ENCODE measurements around the gene ZC3H12C. TPM values are rescaled to one million over a fixed set of nuclear protein-coding genes. Genes with fewer than 3 reads are reported as not detected.
A peak's percentile ranks its signal among the peaks of the same experiment; 100 is the strongest.

ZC3H12C gene
- total and polyA plus RNA-seq, 10 of the 15 experiments (the other 5 are each of a cell fraction or from before 2014, with no cell fraction given): 0.31 to 31.0 (median 3.7) TPM

GRCh38 chr11:110097459-110098012 is 4.3 kb downstream of the ZC3H12C start (continued):
- TF ChIP-seq E2F8 (IDR thresholded peaks at IDR 0.05; ENCODE audit: low read depth, partially characterized antibody): no peak
- no peak for TF ChIP-seq SUZ12 (IDR thresholded peaks at IDR 0.05; ENCODE audit: unreplicated experiment)
- TF ChIP-seq SMAD5 (IDR thresholded peaks at IDR 0.05; ENCODE audit: low read depth): no peak
- peak; percentile 89 for TF ChIP-seq MTA2 (IDR thresholded peaks at IDR 0.05; ENCODE audit: low read depth)
- no peak for TF ChIP-seq EGR1 (IDR thresholded peaks at IDR 0.05; ENCODE audit: borderline replicate concordance in 1 of 2, low read depth in 2 of 2, low read length in 2 of 2)
- TF ChIP-seq, protein P1, sequence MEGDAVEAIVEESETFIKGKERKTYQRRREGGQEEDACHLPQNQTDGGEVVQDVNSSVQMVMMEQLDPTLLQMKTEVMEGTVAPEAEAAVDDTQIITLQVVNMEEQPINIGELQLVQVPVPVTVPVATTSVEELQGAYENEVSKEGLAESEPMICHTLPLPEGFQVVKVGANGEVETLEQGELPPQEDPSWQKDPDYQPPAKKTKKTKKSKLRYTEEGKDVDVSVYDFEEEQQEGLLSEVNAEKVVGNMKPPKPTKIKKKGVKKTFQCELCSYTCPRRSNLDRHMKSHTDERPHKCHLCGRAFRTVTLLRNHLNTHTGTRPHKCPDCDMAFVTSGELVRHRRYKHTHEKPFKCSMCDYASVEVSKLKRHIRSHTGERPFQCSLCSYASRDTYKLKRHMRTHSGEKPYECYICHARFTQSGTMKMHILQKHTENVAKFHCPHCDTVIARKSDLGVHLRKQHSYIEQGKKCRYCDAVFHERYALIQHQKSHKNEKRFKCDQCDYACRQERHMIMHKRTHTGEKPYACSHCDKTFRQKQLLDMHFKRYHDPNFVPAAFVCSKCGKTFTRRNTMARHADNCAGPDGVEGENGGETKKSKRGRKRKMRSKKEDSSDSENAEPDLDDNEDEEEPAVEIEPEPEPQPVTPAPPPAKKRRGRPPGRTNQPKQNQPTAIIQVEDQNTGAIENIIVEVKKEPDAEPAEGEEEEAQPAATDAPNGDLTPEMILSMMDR (IDR thresholded peaks at IDR 0.05 in 2 of 3, conservative IDR thresholded peaks at IDR 0.05 in 1 of 3; ENCODE audit: control insufficient read depth in 2 of 3, extremely low read depth in 1 of 3, insufficient read depth in 1 of 3, low read depth in 3 of 3, low read length in 3 of 3): no peak
- TF ChIP-seq MEF2B (IDR thresholded peaks at IDR 0.05; ENCODE audit: partially characterized antibody, poor library complexity, severe bottlenecking): peak; percentile 40
- no peak for TF ChIP-seq BRCA1 (IDR thresholded peaks at IDR 0.05; ENCODE audit: low read depth, low read length)
- no peak for TF ChIP-seq NR2F1 (conservative IDR thresholded peaks at IDR 0.05)
- no peak for TF ChIP-seq NFIC (IDR thresholded peaks at IDR 0.05; ENCODE audit: low read depth, low read length)
- TF ChIP-seq SREBF2 (IDR thresholded peaks at IDR 0.05; ENCODE audit: low read length): no peak
- TF ChIP-seq POLR2AphosphoS5 (IDR thresholded peaks at IDR 0.05; ENCODE audit: low read length): no peak
- peak; percentile 61; the same call in 1 of the 2 replicates for TF ChIP-seq RUNX3 (IDR thresholded peaks at IDR 0.05; ENCODE audit: low read length)
- TF ChIP-seq RBBP5 (conservative IDR thresholded peaks at IDR 0.05): no peak
- no peak for TF ChIP-seq HSF1 (IDR thresholded peaks at IDR 0.05; ENCODE audit: low read depth, low read length)
- TF ChIP-seq NKRF (conservative IDR thresholded peaks at IDR 0.05): no peak
- no peak for TF ChIP-seq MYC (IDR thresholded peaks at IDR 0.05; ENCODE audit: insufficient read depth, insufficient read length, insufficient replicate concordance, low read length, severe bottlenecking)
- TF ChIP-seq POLR2A (IDR thresholded peaks at IDR 0.05; ENCODE audit: low read depth, low read length): no peak
